Epithelial cell of esophagus (primary cell): Measurements from ENCODE around the gene CDK5RAP3.
"Not testable (repeated sequence)": the region's sequence is repeated elsewhere in the genome, so short reads cannot be mapped to it uniquely, and the experiment has no call there.

Source experiments
- DNase-seq: peaks from one replicate; pipeline ENCODE4 v3.0.0; 2010; ENCODE audit warnings: low read depth
- H3K4me3 ChIP-seq: 2 replicates; pipeline ENCODE4 v1.5.1; 2011; ENCODE audit warnings: mild to moderate bottlenecking, low read length, control low read depth
- TF ChIP-seq, protein P1 (sequence below): IDR thresholded peaks from 2 replicates; pipeline ENCODE4 v1.5.1; 2011; ENCODE audit warnings: low read depth, mild to moderate bottlenecking, low read length, control low read depth, inconsistent platforms; ENCODE audit not compliant: insufficient read depth; ENCODE audit errors: missing control alignments

Gene CDK5RAP3

DNA sequence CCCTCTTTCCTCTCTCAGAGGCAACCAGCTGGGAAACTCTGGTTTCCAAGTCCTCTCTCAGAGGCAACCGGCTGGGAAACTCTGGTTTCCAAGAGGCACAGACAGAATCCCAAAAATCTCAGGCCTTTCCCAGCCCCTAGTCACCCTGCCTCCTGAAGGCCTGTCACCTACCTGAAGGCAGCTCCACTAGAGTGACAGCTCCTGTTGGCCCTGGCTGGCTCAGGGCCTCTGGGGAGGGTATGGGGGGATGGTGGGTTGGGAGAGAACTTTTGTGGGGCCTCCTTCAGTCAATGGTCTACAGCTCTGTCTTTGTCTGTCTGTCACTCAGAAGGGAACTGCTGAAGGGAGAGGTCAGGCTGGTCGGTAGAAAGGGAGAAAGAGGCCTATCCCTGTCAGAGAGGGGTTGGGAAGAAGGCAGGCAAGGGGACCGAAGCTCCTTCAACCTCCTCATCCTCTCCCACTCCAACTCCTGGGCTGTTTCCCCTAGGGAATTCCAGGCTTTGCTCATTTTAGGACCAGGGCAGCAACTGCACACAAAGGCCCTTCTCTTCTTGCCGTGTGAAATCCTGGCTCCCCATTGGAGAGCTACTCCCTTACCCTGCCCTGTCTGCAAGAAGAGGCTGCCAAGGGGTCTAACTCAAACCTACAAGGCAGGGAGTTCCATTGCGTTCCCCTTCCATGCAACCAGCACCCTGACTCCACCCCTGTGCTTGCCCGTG is 43.1 kb downstream of the CDK5RAP3 start:
- TF ChIP-seq, protein P1, sequence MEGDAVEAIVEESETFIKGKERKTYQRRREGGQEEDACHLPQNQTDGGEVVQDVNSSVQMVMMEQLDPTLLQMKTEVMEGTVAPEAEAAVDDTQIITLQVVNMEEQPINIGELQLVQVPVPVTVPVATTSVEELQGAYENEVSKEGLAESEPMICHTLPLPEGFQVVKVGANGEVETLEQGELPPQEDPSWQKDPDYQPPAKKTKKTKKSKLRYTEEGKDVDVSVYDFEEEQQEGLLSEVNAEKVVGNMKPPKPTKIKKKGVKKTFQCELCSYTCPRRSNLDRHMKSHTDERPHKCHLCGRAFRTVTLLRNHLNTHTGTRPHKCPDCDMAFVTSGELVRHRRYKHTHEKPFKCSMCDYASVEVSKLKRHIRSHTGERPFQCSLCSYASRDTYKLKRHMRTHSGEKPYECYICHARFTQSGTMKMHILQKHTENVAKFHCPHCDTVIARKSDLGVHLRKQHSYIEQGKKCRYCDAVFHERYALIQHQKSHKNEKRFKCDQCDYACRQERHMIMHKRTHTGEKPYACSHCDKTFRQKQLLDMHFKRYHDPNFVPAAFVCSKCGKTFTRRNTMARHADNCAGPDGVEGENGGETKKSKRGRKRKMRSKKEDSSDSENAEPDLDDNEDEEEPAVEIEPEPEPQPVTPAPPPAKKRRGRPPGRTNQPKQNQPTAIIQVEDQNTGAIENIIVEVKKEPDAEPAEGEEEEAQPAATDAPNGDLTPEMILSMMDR: no peak
- H3K4me3 ChIP-seq: no peak overlapping the region
- DNase-seq: no peak

- DNase-seq: no peak
- no peak overlapping the region for H3K4me3 ChIP-seq
- TF ChIP-seq, protein P1: no peak
Measured at GRCh38 chr17:48014595-48015111, 43.7 kb downstream of the CDK5RAP3 start.

DNA sequence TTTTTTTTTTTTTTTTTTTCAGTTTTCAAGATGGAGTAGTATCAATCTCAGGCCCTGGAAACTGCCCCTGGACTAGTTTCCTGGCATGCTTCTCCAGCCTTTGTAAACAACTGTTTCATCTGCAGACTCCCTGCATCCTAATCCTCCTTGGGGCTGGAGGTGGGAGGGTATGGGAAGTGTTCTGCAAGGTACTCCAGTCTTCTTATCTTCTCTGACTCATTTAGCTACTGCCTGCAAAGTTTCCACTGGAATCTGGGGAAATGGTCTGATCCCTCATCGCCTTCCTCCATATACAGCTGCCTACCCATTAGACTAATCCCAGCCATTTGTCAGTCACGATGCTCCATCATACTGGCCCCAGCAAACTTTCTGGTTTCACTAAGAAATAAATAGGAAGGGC is 45.2 kb downstream of the CDK5RAP3 start:
- DNase-seq: no peak
- no peak overlapping the region for H3K4me3 ChIP-seq
- TF ChIP-seq, protein P1: no peak

GRCh38 chr17:48017817-48018158 is 46.9 kb downstream of the CDK5RAP3 start:
- not testable (repeated sequence) for H3K4me3 ChIP-seq, DNase-seq

GRCh38 chr17:48021934-48022333 is 51.0 kb downstream of the CDK5RAP3 start:
- TF ChIP-seq, protein P1: no peak
- no peak overlapping the region for H3K4me3 ChIP-seq
- DNase-seq: no peak

DNA sequence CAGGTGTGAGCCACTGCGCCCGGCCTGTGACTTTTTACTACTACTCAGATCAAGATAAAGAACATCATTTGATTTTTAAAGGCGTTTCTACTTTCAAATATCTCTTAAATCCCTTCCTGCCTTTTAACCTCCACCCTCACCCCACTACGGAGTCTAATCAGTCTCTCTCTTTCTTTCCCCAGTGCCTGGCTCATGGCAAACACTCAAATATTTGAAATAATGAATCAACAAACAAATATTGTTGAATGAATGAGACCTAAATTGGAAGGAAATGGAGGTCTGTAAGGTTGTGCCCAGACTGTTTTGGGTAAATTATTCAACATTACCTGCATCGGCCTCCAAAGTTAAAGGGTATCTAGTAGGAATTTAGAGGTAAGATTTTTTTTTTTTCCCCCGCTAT is 52.0 kb downstream of the CDK5RAP3 start:
- no peak overlapping the region for H3K4me3 ChIP-seq
- TF ChIP-seq, protein P1: no peak
- DNase-seq: no peak

DNA sequence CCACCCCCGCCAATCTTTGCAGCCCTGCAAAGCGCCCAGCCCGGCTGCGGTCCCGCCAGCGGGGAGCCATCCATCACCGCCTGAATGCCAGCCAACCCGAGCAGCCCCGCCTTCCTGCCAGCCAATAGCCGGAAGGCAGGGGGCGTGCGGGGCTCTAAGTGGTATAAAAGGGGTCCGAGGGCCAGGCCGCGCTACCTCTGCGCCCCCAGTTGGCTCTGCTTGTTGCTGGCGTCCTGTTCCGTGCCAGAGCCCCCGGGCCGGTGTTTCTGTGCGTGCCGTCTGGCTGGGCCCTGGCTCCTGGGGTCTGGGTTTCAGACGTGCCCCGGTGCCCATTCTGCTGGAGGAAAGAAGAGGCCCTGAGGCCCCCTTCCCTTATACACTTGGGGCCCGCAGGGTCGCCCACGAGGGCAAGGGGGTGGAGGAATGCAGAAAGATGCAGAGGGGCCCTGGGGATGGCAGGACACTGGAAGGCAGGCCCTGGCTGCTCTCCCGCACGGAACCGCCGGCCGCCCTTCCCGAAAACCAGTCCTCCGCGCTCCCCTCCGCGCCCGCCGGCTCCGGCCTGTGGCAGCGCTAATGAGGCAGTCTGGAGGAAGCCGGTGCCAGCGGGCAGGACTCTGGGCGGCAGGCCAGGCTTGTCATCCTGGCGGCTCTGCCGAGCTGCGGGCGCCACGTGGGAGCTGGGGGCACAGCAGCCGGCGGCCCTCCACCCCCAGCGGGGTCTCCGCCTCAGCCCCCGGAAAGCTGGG is 52.7 kb downstream of the CDK5RAP3 start:
- peak; percentile 83 for DNase-seq
- TF ChIP-seq, protein P1: peak; percentile 46
- peak overlapping the region; percentile 40 for H3K4me3 ChIP-seq
